ENCODE measurements around the gene AGTR1.

Gene AGTR1

DNA sequence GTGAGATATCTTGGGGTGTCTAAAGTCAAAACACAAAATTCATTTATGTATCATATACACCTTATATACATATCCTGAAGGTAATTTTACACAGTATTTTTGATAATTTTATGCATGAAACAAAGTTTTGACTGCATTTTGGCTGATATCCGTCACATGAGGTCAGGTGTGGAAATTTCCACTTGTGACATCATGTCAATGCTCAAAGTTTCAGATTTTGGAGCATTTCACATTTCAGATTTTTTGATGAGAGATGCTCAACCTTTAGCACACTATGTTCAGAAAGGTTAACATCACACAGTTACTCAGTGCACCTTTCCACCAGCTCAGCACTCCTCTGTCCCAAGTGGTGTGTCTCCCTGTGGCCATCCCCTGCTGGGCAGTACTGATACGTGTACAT, 92.2 kb downstream of the AGTR1 start:
- 90 to 100% methylated on average over 1 of the region's 2 CpGs for WGBS, 2 experiments (ENCODE audit: insufficient coverage in 2 of 2)
- no peaks in the 10 kb centered on the region for H3K9me3 ChIP-seq (ENCODE audit: control insufficient read depth, low read length)
- H3K27ac ChIP-seq (ENCODE audit: low read depth, low read length, severe bottlenecking) = peak overlapping the region; percentile 69
- no peaks in the 10 kb centered on the region for H3K36me3 ChIP-seq (ENCODE audit: control insufficient read depth, insufficient read depth, low read length)
- no peak overlapping the region for H3K4me3 ChIP-seq (ENCODE audit: extremely low read depth, insufficient read depth, low read length, poor library complexity, severe bottlenecking)
- H3K4me1 ChIP-seq (ENCODE audit: control insufficient read depth, insufficient read depth, low read length, poor library complexity, severe bottlenecking) = no peaks in the 10 kb centered on the region

DNA sequence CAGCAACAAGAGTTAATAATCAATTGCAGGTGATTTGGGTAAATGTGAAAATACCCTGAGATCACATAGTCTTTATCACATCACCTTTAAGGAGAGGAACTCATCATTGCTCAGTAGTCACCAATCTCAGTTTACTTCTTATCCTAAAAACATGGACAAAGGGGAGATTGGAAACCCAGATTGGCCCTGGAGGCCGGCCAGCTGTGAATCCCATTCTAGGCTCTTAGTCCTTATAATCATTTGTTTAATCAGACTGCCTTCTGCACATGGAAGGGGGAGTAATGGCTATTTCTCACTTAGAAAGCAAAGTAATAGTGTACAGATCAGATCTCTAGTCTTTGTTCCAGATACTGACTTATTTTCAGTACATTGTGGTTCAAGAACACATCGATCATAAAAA, 92.7 kb downstream of the AGTR1 start:
- 100% methylated on average over 1 of the region's 2 CpGs; no CpG with 5 or more reads in 1 of the 2 experiments for WGBS, 2 experiments (ENCODE audit: insufficient coverage in 2 of 2)
- Histone ChIP-seq H3K9me3 (ENCODE audit: control insufficient read depth, low read length) (no peaks in the 10 kb centered on the region), H3K36me3 (ENCODE audit: control insufficient read depth, insufficient read depth, low read length) (no peaks in the 10 kb centered on the region), H3K27ac (ENCODE audit: low read depth, low read length, severe bottlenecking) (no peak overlapping the region), H3K4me3 (ENCODE audit: extremely low read depth, insufficient read depth, low read length, poor library complexity, severe bottlenecking) (no peak overlapping the region), H3K4me1 (ENCODE audit: control insufficient read depth, insufficient read depth, low read length, poor library complexity, severe bottlenecking) (no peaks in the 10 kb centered on the region)

- WGBS, 2 experiments (ENCODE audit: insufficient coverage in 2 of 2) = 89% methylated on average over 4 to 5 of the region's 6 CpGs
- Histone ChIP-seq H3K36me3 (ENCODE audit: control insufficient read depth, insufficient read depth, low read length) (no peaks in the 10 kb centered on the region), H3K27ac (ENCODE audit: low read depth, low read length, severe bottlenecking) (no peak overlapping the region)
These were observed 93.4 kb downstream of the AGTR1 start for GRCh38 chr3:148790851-148791735.

DNA sequence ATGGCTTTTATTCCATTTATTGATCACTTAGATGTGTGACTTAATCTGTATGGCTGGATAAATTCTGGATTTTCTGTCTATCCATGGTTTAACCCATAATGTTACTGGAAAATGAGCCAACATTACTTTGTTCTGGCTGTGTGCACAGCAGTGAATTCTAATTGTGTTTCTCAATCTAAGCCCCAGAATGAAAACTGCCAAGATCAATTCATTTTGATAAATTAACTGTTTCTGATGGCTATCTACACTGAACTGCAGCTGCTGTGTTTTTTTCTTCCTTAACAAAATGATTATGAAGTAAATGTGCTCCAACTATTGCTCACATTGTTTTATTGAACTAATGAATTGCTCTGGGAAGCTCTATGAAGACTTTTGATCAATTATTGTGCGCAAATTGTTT, 94.2 kb downstream of the AGTR1 start:
- Histone ChIP-seq H3K27ac (ENCODE audit: low read depth, low read length, severe bottlenecking) (no peak overlapping the region), H3K9me3 (ENCODE audit: control insufficient read depth, low read length) (no peaks in the 10 kb centered on the region), H3K36me3 (ENCODE audit: control insufficient read depth, insufficient read depth, low read length) (no peaks in the 10 kb centered on the region), H3K4me1 (ENCODE audit: control insufficient read depth, insufficient read depth, low read length, poor library complexity, severe bottlenecking) (no peaks in the 10 kb centered on the region), H3K4me3 (ENCODE audit: extremely low read depth, insufficient read depth, low read length, poor library complexity, severe bottlenecking) (no peak overlapping the region)
- WGBS, 2 experiments (ENCODE audit: insufficient coverage in 2 of 2) = no CpG with 5 or more reads among the region's 1 CpG

More at GRCh38 chr3:148790851-148791735, 93.4 kb downstream of the AGTR1 start:
- no peaks in the 10 kb centered on the region for H3K9me3 ChIP-seq (ENCODE audit: control insufficient read depth, low read length)
- no peaks in the 10 kb centered on the region for H3K4me1 ChIP-seq (ENCODE audit: control insufficient read depth, insufficient read depth, low read length, poor library complexity, severe bottlenecking)
- H3K4me3 ChIP-seq (ENCODE audit: extremely low read depth, insufficient read depth, low read length, poor library complexity, severe bottlenecking) = no peak overlapping the region

GRCh38 chr3:148792516-148792915, 94.8 kb downstream of the AGTR1 start:
- WGBS, 2 experiments (ENCODE audit: insufficient coverage in 2 of 2) = 83 to 88% methylated on average over 1 of the region's 1 CpG
- no peak overlapping the region for H3K27ac ChIP-seq (ENCODE audit: low read depth, low read length, severe bottlenecking)
- no peaks in the 10 kb centered on the region for H3K36me3 ChIP-seq (ENCODE audit: control insufficient read depth, insufficient read depth, low read length)
- H3K4me1 ChIP-seq (ENCODE audit: control insufficient read depth, insufficient read depth, low read length, poor library complexity, severe bottlenecking) = no peaks in the 10 kb centered on the region
- H3K4me3 ChIP-seq (ENCODE audit: extremely low read depth, insufficient read depth, low read length, poor library complexity, severe bottlenecking) = no peak overlapping the region
- H3K9me3 ChIP-seq (ENCODE audit: control insufficient read depth, low read length) = no peaks in the 10 kb centered on the region

All from mesodermal cell (in vitro differentiated cells).